CD4-positive, alpha-beta T cell treated with Interferon alpha-2 for 1 hour (primary cell): ENCODE data around the gene ANO1.

Experiments
- DNase-seq, 2 donors: peaks; one replicate each; pipeline ENCODE4 v3.0.0-alpha.2; 2020 to 2022

Gene ANO1

GRCh38 chr11:70220920-70221319 lies 142.8 kb downstream of the ANO1 start:
- DNase-seq: no peak

- DNase-seq: no peak
These were observed 147.6 kb downstream of the ANO1 start for GRCh38 chr11:70225681-70226177.

GRCh38 chr11:70226183-70226582 lies 148.1 kb downstream of the ANO1 start:
- no peak for DNase-seq

- no peak for DNase-seq
These were observed 148.8 kb downstream of the ANO1 start for GRCh38 chr11:70226967-70227366.

GRCh38 chr11:70229737-70230136 lies 151.6 kb downstream of the ANO1 start:
- no peak for DNase-seq

GRCh38 chr11:70230151-70230839 lies 152.2 kb downstream of the ANO1 start:
- no peak for DNase-seq

- DNase-seq: no peak
These were observed 153.0 kb downstream of the ANO1 start for GRCh38 chr11:70230840-70231710.

- no peak for DNase-seq
These were observed 154.9 kb downstream of the ANO1 start for GRCh38 chr11:70233034-70233433.

GRCh38 chr11:70233511-70233934 lies 155.4 kb downstream of the ANO1 start:
- no peak for DNase-seq

- no peak for DNase-seq
These were observed 155.8 kb downstream of the ANO1 start for GRCh38 chr11:70233962-70234361.
